Measurements from ENCODE around the gene BRD9.
"Not testable (repeated sequence)": the region's sequence is repeated elsewhere in the genome, so short reads cannot be mapped to it uniquely, and the experiment has no call there.

BRD9 gene

DNA sequence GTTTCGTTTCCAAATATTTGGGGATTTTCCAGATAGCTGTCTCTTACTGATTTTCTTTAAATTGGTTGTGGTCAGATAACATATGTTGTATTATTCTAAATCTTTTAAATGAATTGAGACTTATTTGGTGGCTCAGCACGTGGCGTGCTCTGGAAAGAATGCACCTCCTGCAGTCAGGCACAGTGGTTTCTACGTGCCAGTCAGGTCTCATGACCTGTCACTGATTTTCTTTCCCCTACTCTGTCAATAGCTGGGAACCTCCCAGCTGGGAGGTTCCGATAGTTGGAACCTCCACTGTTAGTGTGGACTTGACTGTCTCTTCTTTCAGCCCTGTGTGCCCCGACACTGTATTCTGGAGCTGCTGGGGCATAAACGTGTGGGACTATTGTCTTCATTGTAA is 27.7 kb upstream of the BRD9 start:
- TF ChIP-seq, protein P1, sequence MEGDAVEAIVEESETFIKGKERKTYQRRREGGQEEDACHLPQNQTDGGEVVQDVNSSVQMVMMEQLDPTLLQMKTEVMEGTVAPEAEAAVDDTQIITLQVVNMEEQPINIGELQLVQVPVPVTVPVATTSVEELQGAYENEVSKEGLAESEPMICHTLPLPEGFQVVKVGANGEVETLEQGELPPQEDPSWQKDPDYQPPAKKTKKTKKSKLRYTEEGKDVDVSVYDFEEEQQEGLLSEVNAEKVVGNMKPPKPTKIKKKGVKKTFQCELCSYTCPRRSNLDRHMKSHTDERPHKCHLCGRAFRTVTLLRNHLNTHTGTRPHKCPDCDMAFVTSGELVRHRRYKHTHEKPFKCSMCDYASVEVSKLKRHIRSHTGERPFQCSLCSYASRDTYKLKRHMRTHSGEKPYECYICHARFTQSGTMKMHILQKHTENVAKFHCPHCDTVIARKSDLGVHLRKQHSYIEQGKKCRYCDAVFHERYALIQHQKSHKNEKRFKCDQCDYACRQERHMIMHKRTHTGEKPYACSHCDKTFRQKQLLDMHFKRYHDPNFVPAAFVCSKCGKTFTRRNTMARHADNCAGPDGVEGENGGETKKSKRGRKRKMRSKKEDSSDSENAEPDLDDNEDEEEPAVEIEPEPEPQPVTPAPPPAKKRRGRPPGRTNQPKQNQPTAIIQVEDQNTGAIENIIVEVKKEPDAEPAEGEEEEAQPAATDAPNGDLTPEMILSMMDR (IDR thresholded peaks at IDR 0.05; ENCODE audit: extremely low read depth, insufficient read depth, missing control alignments): no peak
- in situ Hi-C loops (cut with MboI; ENCODE audit: low pct_unique_long_range_greater_than_20kb, low sequenced_read_pairs, unreplicated experiment): no loop called here

GRCh38 chr5:919356-920000 is 26.9 kb upstream of the BRD9 start:
- in situ Hi-C loops (cut with MboI; ENCODE audit: low pct_unique_long_range_greater_than_20kb, low sequenced_read_pairs, unreplicated experiment): no loop called here
- DNase-seq (ENCODE audit: low spot score): no peak
- TF ChIP-seq, protein P1 (IDR thresholded peaks at IDR 0.05; ENCODE audit: extremely low read depth, insufficient read depth, missing control alignments): no peak

More for the DNA sequence above, 27.7 kb upstream of the BRD9 start:
- no peak for DNase-seq (ENCODE audit: low spot score)

DNA sequence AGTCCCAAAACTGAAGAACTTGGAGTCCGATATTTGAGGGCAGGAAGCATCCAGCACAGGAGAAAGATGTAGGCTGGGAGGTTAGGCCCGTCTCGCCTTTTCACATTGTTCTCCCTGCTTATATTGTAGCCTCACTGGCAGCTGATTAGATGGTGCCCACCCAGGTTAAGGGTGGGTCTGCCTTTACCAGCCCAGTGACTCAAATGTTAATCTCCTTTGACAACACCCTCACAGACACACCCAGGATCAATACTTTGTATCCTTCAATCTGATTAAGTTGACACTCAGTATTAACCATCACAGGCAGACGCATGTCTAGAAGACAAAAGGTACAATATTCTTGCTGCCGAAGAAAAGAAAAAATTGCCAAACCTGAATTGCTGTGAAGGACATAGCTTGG is 26.1 kb upstream of the BRD9 start:
- in situ Hi-C loops (cut with MboI; ENCODE audit: low pct_unique_long_range_greater_than_20kb, low sequenced_read_pairs, unreplicated experiment); DNase-seq (ENCODE audit: low spot score): not testable (repeated sequence)

DNA sequence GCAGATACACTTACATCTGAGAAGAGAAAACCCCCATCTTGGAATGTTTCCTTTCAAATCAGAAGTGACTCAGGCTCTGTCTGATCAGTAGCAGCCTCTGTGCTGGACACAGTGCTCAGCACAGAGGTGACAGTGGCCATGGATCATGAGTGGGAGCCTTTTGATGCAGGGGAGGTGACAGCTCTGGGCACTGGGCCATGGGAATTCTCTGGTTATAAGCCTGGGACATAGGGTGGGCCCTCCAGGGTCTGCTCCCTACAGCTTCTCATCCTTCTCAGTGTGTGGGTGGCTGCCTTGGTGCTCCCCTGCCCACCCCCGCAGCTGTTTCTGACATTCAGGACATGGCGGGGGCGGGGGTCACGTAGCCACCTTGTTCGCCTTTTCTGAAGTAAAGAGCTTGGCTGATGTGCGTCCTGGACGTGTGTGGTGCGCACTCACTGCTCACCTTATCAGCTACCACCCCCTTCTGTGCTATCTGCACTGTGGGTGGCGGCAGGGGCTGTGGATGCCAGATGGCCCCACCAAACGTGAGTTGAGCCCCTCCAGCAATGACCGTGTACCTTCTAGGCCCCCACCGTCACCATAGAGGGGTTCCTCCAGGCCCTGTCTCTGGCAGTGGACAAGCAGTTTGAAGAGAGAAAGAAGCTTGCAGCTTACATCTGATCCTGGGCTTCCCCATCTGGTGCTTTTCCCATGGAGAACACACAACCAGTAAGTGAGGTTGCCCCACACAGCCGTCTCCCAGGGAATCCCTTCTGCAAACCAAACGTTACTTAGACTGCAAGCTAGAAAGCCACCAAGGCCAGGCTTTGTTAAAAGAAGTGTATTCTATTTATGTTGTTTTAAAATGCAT is 24.1 kb upstream of the BRD9 start:
- TF ChIP-seq, protein P1 (IDR thresholded peaks at IDR 0.05; ENCODE audit: extremely low read depth, insufficient read depth, missing control alignments): no peak
- no peak for DNase-seq (ENCODE audit: low spot score)
- in situ Hi-C loops (cut with MboI; ENCODE audit: low pct_unique_long_range_greater_than_20kb, low sequenced_read_pairs, unreplicated experiment): no loop called here

DNA sequence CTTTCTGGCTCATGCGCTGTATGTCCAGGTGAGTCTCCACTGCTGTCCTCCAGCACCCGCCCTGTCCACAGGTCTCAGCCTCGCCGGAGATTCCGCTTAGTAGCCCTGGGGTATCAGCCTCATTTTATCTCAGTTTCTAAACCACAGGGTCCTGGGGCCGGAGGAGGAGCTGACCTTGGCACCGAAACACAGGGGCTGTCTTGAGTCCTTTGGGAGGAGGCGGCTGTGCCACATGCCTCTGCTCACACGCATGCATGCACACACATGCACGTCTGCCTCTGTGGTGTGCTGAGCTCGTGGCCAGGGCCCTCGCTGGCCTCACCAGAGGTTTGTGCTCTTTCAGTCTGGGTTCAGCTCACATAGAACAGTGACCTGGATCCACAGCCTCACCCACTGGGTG is 23.3 kb upstream of the BRD9 start:
- TF ChIP-seq, protein P1 (IDR thresholded peaks at IDR 0.05; ENCODE audit: extremely low read depth, insufficient read depth, missing control alignments): no peak
- DNase-seq (ENCODE audit: low spot score): no peak
- in situ Hi-C loops (cut with MboI; ENCODE audit: low pct_unique_long_range_greater_than_20kb, low sequenced_read_pairs, unreplicated experiment): no loop called here

DNA sequence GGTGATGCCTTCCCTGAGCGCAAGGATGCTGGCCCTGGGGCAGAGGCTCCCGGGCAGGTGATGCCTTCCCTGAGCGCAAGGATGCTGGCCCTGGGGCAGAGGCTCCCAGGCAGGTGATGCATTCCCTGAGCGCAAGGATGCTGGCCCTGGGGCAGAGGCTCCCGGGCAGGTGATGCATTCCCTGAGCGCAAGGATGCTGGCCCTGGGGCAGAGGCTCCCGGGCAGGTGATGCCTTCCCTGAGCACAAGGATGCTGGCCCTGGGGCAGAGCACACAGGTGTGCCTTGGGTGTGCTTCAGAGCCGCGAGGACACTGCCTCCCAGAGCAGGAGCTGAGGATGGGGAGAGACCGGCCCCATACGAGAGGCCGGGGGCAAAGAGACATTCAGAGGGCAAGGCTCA is 22.7 kb upstream of the BRD9 start:
- DNase-seq (ENCODE audit: low spot score); in situ Hi-C loops (cut with MboI; ENCODE audit: low pct_unique_long_range_greater_than_20kb, low sequenced_read_pairs, unreplicated experiment): not testable (repeated sequence)

GRCh38 chr5:914612-915011 is 22.0 kb upstream of the BRD9 start:
- TF ChIP-seq, protein P1 (IDR thresholded peaks at IDR 0.05; ENCODE audit: extremely low read depth, insufficient read depth, missing control alignments): no peak
- no peak for DNase-seq (ENCODE audit: low spot score)
- in situ Hi-C loops (cut with MboI; ENCODE audit: low pct_unique_long_range_greater_than_20kb, low sequenced_read_pairs, unreplicated experiment): no loop called here

Measured in GM13977 (cell line).